NCI-H1930 (cell line): ENCODE data around the gene STK32B.

Source experiments
- DNase-seq, 2 experiments: peaks; one replicate each; lab custom pipeline; 2025; lab: John Stamatoyannopoulos, UW

STK32B gene

DNA sequence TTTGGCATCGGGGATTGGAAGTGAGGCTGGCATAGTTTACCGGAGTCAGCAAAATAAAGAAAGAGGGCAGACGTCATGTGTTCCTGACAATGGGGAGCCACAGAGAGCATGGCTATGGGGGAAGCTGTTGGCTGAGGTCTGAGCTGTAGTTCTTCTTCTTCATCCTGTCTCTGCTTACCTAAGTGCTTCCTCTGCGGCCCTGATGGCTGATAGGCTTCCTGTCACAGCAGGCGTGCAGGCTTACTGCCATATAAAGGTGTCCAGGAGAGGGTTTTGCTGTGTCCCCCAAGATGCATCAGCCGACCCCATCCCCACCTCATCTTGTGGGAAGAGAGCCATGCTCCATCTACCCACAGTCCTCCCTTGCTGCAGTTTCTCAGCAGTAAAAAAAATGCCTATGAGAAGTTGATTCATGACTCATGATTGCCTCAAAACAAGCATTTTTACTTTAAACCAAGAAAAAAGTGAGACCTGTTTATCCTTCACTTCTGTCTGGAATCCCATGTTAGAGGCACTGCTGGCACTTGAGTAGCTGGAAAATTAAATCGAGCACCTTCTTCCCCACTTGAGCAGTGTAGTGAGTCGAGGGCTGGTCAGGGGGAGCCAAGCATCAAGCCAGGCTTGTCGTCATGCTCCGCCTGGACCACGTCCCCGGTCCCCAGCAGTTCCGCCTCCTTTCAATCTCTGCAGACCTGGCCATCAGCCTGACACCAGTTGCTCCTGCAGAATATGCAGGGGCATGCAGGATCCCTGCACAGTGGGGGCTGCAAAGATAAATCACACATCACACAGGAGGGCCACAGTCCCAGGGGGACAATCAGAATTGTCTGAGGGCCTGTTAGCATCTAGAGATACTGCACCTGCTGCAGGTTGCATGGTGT, 419.3 kb downstream of the STK32B start:
- DNase-seq = no peak

DNA sequence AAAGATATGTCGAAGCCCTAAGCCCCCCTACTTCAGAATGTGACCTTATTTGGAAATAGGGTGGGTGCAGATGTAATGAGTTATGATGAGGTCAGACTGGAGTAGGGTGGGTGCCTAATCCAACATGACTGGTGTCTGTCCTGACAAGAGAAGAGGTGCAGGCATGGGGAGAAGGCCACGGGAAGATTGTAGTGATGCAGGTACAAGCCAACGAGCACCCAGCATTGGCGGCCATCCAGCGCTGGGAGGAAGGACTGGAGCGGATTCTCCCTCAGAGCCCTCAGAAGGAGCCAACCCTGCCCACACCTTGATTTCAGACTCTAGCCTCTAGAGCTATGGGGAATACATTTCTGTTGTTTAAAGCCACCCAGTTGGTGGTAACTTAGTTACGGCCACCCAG, 419.9 kb downstream of the STK32B start:
- DNase-seq = no peak

DNA sequence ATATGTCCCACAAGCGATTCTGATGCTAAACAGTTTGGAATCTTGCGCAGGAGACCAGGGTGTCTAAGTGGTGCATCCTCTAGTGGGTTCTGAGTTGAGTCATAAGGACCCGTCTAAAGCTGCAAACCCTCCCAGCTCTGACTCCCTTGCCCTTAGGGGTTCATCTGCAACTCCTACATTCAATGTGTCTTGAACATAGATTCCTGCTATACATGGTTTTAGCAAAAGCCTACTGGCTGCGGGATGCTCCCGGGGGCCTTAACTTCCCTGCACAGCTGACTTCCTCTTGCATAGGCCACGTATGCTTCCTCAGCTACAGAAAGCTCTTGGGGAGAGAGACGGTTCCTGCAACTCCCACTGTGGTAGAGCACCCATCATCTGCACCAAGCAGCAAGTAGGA, 420.4 kb downstream of the STK32B start:
- no peak for DNase-seq

DNA sequence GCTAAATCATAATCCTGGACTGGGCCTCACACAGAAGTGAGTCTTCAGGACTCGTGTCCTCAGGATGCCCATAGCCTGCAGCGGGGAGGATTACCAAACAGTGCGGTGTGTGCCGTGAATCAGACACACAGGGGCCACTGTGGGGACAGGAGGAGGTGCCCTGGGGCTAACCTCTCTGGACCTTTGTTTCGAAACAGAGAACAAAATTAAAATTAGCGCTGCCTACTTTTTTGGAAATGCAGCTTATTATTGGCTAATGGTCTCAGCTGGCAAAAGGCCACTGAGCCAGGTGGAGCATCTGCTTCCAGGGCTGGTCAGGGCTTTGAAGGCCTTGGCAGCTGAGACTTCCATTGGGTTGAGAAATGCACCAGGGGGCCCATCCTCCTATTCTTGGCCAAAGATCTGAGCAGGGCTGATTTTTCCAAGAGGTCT, 420.9 kb downstream of the STK32B start:
- no peak for DNase-seq

DNA sequence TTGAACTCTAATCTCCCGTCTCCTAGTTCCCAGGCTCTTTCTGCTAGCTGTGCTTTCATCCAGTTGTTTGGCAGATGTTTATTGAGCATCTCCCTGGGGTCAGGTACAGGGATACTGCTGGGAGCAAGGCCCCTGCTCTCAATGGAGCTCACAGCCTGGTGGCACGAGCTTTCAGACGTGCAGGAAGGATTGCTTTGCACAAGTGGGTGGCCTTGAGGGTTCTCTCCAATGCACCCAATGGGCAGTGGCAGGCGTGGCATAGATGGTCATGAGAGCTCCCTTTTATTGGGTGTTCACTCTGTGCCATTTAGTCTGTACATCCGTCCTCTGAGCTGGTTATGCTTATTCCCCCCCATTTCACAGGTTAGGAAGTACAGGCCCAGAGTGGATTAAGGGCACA, 421.8 kb downstream of the STK32B start:
- DNase-seq = no peak

DNA sequence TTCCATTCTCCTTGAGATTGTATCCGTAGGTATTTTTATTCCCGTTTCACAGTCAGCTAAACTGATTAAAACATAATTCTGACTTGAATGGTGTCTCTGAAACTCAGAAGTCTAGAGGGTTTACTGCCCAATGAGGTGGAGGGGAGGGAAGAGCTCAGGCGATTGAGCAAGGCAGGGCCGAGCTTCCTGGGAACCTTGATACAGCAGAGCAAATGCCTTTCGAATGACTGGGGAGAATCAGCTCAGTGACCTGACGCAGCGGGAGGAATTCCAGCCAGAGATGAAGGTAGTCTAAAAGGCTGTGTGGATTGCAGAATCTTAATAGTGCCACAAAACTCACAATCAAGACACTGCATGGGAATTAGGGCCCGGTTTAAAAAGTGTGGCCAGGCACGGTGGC, 423.5 kb downstream of the STK32B start:
- no peak for DNase-seq

DNA sequence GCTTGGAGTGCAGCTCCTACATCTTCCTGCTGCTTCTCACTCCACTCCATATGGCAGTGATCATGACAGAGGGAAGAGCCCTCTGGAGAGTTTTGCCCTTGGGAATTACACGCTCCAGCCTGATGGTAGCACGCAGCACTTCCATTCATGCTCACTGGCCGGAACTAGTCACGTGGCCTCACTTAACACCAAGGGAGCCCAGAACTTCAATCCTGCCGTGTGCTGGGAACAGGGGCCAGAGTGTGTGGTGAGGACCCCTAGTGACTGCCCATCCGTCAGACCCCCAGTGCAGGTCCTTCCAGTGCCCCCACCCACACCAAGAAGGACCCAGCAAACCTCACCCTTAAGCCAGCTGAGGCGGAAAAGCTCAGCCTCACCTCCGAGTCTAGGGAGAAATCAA, 426.3 kb downstream of the STK32B start:
- DNase-seq = no peak

DNA sequence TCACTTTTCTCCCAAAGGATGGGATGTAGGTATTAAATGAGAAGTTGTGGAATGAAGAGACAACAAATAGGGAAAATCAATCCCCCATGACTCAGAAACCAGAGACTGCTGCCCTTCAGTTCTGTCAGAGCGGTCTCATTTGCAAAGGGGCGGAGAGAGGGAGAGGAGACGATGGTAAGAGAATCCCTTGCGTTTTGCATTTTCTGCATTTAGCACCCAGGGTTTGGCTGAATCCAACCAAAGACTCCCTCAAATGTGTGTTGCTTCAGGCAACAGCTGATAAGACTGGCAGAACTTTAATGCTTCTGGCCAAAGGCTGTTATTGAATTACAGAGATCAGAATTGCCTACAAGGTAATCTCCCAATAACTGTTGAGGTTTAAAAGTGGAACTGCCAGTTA, 426.9 kb downstream of the STK32B start:
- no peak for DNase-seq

DNA sequence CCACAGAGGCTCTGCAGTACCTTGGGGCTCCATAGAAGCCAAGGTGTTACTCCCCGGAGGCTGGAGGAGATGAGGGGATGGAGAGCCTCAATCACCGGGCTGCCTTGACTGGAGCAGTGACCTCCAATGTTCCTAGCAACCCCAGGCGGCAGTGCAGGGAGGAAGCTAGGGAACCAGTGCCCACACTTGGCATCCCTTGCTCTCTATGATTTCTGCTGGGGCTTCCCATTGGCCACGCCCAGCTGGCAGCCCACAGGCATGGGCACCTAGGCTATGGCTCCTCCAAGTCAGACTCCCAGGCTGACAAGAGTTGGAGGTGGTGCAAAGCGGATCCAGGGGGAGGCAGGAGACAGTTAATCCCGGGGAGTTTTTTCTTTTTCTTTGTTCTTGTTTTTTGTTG, 427.4 kb downstream of the STK32B start:
- DNase-seq = no peak

DNA sequence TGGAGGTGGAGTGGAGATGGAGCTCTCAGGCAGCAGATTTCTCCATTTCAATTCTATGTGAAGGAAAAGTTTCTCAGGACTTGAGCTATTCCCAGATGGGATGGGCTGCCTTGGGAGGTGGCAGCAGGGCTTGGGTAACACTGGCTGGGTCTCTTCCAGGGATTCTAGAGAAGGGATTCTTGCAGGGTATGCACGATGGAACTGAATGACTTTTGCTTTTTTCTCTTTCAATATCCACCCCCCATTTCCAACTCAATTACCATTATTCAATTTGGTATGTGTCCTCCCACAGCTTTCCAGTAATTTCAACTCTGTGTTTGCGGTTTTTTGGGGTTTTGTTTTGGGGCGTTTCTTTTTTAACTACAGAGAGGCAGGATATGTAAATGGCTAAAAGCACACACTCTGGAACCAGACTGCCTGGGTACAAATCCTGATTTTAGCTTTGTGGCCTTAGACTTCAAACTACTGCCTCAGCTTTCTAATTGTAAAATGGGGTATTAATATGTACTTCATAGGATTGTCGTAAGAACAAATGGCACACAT, 428.3 kb downstream of the STK32B start:
- no peak for DNase-seq

DNA sequence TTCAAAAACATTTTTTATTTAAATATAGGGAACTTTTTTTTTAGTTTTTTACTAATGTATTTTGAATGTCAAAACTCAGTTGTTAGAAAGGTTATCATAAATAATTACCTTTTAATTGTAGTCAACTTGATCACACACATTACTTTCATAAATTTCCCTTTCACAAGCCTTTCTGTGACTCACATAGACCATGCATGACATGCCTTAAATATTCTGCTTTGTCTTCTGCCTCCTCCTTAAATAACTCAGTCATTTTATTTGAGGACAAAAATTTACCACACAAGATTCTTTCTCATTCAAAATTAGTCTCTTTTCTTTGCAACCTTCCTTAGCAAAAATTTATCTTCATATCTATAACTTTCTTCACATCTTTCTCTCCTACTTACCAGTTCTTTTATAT, 437.1 kb downstream of the STK32B start:
- DNase-seq = no peak

DNA sequence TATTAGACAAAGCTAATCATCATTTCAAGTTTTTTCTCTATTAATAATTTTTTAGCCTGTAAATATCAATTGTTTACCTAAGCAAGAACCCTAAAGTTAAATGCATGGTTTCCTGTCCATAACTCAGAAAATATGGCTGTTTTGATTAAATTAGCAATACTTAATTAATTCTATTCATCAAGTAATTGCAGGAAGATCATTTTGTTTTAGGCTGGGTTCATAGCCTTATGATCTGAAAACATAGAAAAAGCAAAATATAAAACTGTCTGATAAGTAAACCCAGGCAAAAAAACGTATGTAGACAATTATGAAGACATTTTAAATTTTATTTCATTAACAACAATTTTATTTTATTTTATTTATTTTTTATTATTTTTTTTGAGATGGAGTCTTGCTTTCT, 438.0 kb downstream of the STK32B start:
- no peak for DNase-seq

DNA sequence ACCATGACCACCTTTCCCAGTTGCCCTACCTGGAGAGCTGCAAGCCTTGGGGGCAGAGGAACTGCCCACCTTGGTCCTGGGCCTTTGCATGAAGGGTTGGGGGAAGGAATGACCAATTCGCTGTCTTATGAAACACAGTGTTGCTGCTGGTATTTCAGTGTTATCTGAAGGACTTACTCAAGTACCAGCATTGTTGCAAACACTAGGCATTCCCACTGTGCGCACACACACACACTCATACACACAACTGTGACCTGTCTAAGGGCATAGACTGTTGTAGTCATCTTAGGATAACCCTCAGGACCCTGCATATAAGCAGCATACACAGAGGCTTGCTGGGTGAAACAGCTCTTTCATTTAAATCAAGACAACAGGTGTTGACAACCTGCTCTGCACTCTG, 446.2 kb downstream of the STK32B start:
- no peak for DNase-seq

DNA sequence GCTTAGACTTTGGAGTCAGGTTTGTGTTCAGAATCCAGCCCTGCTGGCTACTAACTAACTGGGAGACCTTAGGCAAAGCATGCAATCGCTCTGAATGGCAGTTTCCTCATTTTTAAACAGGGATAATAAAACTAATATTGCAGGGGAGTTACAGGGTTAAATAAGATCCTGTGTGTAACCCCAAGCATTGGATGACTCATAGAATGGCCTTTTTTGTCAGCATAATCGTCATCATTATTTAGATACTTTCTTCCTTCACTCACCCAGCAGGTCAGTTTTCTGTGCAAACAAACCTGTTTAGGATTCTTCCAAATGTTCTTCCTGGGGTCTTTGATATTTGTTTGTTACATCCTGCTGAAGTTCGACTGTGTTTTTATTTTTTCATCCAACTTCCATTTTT, 448.9 kb downstream of the STK32B start:
- DNase-seq = no peak

DNA sequence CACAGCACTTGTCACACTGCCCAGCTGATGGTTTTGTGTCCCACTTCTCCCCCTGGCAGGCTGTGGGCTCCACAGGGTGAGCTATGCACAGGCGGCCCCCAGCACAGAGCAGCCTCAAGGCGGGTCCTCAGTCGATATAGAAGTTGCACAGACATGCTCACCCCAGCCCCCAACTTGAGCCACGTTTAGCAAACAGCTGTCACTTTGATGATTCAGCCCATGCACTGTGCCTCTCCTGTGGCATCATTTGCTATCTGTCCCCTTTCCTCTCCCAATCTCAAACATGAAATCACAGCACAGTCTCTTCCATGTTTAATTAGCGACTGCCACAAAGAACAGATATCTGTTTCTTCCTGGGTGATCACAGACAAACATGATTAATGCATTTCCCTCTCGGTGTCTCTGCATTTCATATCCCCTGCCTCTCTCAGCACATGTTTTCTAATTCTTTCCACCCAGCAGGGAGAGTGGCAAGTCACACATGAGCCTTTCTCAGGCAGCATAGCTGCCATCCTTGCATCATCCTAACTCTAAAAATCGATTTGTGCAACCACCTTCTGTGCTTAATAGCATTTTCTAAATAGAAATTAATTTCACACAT, 452.2 kb downstream of the STK32B start:
- DNase-seq = no peak

DNA sequence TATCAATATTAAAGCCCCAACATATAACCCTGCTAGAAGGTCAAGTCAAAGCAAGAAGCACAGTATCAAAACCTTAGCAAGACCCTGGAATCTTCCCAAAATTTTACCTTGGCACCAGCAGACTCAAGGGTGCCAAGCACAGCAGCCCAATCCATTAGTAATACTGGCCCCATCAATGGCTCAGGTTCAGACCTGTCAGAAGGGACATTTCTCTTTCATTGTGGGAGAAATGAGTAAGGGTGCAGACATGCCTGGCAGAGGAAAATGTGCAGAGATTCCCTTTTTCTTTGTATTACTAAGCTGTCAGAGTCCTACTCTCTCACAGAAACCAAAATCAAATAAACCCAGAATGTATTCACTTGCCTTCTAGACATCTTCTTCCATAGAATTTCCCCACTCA, 453.2 kb downstream of the STK32B start:
- no peak for DNase-seq

DNA sequence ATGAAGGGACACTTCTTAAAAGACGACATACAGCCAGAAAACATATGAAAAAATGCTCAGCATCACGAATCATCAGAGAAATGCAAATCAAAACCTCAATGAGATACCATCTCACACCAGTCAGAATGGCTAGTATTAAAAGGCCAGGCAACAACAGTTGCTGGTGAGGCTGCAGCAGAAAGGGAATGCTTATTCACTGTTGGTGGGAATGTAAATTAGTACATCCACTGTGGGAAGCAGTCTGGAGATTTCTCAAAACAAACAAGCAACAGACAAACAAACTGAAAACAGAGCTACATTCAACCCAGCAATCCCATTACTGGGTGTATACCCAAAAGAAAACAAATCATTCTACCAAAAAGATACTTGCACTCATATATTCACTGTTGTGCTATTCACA, 459.2 kb downstream of the STK32B start:
- no peak for DNase-seq

DNA sequence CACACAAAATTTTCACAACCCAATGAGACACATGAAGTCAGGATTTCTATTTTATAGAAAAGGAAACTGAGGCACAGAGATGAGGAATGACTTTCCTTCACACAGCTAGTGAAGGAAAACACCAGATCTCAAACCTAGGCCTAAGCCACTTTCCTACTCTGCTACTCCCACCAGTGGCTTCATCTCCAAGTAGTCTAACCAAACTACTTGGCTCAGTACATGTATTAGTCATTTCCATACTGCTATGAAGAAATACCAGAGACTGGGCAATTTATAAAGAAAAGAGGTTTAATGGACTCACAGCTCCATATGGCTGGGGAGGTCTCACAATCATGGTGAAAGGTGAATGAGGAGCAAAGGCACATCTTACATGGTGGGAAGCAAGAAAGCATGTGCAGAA, 460.5 kb downstream of the STK32B start:
- DNase-seq = no peak

DNA sequence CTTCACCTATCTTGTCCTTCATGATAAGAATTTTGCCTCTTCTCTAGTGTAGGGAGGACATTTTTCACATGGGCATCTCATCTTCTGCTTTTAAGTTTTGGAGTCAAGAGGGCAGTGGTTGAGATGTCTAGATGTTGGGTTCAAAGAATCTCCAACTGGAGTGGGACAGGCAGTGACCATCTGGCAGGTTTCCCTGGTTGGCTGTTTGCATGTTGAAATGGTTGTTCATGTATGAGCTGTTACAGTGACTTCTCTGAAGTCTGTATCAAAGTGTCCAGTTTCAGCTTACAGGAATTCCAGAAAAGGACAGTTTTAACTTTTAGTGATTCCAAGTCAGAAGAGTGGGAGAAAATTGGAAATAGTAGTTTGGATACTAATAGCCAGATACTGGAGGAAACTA, 464.4 kb downstream of the STK32B start:
- no peak for DNase-seq

DNA sequence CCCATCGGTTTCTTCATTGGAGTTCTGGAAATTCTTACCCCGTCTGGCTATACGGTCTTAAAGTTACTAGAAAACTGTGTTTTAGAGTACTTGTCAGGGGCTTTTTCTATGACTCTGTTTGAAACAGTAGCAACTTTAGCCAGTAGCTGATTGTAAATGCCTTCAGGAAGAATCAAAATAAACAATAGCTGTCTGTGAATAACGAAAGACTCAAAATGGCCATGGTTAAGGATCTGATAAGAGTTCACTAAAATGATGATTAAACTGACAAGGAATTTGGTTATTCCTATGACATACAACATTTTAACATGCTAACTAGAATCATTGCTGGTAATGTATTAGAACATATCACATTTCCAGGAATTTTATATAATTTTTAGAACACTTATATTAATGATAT, 466.1 kb downstream of the STK32B start:
- DNase-seq = no peak

DNA sequence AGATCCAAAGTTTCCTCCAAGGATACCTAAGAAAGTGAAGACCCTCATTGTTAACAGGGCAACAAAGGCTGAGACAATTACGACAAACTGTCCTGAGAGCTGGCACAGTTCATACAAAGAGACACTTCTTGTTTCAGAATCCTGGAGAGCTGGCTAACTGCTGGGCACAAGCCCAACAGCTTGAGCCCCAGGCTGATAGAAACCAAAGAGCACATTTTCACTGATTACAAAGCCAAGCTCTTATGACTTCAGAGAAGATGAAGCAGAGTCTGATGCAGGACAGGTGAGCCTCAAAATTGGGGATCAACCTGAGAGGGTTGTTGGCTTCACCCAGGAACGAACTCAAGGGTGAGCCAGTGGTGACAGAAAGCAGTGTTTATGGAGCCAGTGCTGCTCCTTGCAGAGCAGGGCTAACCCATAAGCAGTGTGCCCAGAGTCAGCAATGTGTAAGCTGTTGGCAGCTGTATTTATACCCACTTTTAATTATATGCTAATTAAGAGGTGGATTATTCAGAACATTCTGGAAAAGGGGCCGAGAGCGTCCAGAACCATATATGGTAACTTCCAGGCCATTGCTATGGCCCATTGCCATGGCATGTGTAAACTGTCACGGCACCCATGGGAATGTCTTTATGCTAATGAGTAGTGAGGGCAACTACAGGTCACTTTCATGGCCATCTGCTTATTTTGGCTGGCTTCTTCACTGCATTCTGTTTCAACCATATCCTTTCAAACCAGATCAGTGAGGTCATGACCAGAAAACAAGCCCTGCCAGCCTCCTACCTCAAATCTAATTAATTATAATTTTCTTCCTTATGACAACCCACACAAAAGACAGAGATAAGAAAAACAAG, 473.4 kb downstream of the STK32B start:
- no peak for DNase-seq

DNA sequence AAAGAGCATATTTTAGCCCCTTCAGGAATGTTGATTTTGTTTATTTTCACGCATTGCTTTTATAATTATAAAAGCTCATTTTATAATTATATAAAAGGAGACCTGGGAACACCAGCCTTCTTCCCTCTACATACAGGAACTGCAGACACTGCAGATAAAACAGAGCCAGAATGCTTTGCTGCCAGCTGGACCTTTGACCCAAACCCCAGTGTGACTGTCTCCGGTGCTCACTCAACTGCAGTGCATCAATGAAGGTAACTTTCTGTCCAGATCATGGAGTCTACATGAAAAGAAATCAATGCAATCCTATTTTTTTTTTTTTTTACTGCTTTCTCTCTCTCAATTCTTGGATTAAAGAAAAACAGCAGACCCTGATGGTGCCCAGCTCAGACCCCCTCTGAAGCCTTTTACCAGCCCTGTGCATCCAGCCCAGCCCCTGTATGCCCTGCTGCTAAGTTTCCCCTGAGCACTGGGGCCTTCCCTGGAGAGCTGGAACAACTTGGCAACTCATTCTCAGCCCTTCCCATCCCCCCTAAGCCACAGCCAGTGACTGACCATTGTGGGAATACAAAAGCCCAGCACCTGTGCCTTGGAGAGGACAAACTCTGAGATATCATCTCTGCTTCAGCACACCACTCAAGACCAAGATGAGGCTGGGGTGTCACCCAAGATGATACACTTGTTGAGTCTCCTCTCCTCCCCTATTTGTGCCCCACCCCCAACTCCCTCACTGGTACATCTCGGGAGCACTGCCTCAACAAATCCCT, 475.0 kb downstream of the STK32B start:
- no peak for DNase-seq
